Prostate gland (tissue), 2 donors: ENCODE measurements around the gene TPRG1L.

Source experiments
- POLR2A ChIP-seq: fragments of 450-650 bp; IDR thresholded peaks from one replicate; pipeline ENCODE4 v1.6.1; 2016; ENCODE audit warnings: antibody characterized with exemption, mild to moderate bottlenecking
- POLR2AphosphoS5 ChIP-seq: sonication (generic); formaldehyde crosslinking; IDR thresholded peaks from one replicate; pipeline ENCODE4 v1.6.1; 2017; ENCODE audit warnings: antibody characterized with exemption
- TF ChIP-seq, protein P1 (sequence below), 4 experiments: fragments of 200-600 bp in 2 of 4; fragments of 450-650 bp in 2 of 4; sonication (generic) in 2 of 4; IDR thresholded peaks; 1 replicate in 3 of 4; 2 replicates in 1 of 4; pipeline ENCODE4 v1.5.1; 2016 to 2019; ENCODE audit warnings: antibody characterized with exemption in 4 of 4, mild to moderate bottlenecking in 2 of 4, moderate library complexity in 2 of 4

GRCh38 chr1:3664700-3665375 lies 40.0 kb downstream of the TPRG1L start:
- TF ChIP-seq, protein P1, sequence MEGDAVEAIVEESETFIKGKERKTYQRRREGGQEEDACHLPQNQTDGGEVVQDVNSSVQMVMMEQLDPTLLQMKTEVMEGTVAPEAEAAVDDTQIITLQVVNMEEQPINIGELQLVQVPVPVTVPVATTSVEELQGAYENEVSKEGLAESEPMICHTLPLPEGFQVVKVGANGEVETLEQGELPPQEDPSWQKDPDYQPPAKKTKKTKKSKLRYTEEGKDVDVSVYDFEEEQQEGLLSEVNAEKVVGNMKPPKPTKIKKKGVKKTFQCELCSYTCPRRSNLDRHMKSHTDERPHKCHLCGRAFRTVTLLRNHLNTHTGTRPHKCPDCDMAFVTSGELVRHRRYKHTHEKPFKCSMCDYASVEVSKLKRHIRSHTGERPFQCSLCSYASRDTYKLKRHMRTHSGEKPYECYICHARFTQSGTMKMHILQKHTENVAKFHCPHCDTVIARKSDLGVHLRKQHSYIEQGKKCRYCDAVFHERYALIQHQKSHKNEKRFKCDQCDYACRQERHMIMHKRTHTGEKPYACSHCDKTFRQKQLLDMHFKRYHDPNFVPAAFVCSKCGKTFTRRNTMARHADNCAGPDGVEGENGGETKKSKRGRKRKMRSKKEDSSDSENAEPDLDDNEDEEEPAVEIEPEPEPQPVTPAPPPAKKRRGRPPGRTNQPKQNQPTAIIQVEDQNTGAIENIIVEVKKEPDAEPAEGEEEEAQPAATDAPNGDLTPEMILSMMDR (IDR thresholded peaks at IDR 0.05): no peak
- TF ChIP-seq POLR2A: no peak
- TF ChIP-seq POLR2AphosphoS5: no peak
